IMR-90 (cell line): ENCODE data around the gene WSB2. TPM values are rescaled to one million over a fixed set of nuclear protein-coding genes. Genes with fewer than 3 reads are reported as not detected.

Experiments used
- microRNA-seq, 2 experiments: library from miRNA; stranded (forward) in 1 of 2; unstranded in 1 of 2; fragments of 10-50 nt in 1 of 2; fragments of <30 nt in 1 of 2; gene quantifications in 1 of 2; microRNA quantifications in 1 of 2; one replicate each; pipeline versions ENCODE3 to v1.1.0; 2013 to 2020; ENCODE audit not compliant: insufficient read depth in 1 of 2, insufficient read length in 1 of 2, unreplicated experiment in 1 of 2
- polyA plus RNA-seq, 3 experiments: library from polyadenylated mRNA; depleted of rRNA; stranded (reverse); fragments of >200 nt; gene quantifications; 2 replicates each; pipeline ENCODE4 v1.2.3, GENCODE V29; 2012; ENCODE audit warnings: low replicate concordance in 1 of 3
- small RNA-seq, 5 experiments: library from RNA; depleted of rRNA; stranded (forward); fragments of <200 nt; gene quantifications; one replicate each; pipeline ENCODE3, GENCODE V24; 2012
- total RNA-seq: library from RNA; depleted of rRNA; stranded (reverse); fragments of >200 nt; gene quantifications from 2 replicates; pipeline ENCODE4 v1.2.3, GENCODE V29; 2012; rRNA removed

The WSB2 gene
- total and polyA plus RNA-seq, 2 of the 4 experiments (the other 2 are of a cell fraction): 92.8 to 180 TPM

Small RNA genes within 50 kb of the gene (microRNA-seq; reads per million reads assigned to microRNA genes)
- gene AC131159.1 (ENCODE audit: insufficient read depth, insufficient read length): not detected

Small RNA genes within 50 kb of the gene (small RNA-seq; reads per million reads assigned to genes)
- 0 to 0.04 (median 0) reads per million in 5 experiments for gene AC131159.1

Other genes starting within 250 kb of the WSB2 start
- not detected in 2 replicates for gene KSR2, start 92.2 kb downstream of the WSB2 start, total RNA-seq
- gene KSR2, start 92.2 kb downstream of the WSB2 start, polyA plus RNA-seq (2012; rRNA removed): not detected in 2 replicates
- 20.1 and 20.6 TPM in 2 replicates for gene RFC5, start 44.5 kb downstream of the WSB2 start, total RNA-seq
- gene RFC5, start 44.5 kb downstream of the WSB2 start, polyA plus RNA-seq (2012; rRNA removed): 12.8 and 14.7 TPM in 2 replicates
- gene VSIG10, start 42.8 kb upstream of the WSB2 start, total RNA-seq: 10.0 and 17.5 TPM in 2 replicates
- gene VSIG10, start 42.8 kb upstream of the WSB2 start, polyA plus RNA-seq (2012; rRNA removed): 5.2 and 5.9 TPM in 2 replicates
- 129 and 137 TPM in 2 replicates for gene PEBP1, start 74.9 kb upstream of the WSB2 start, total RNA-seq
- 161 and 180 TPM in 2 replicates for gene PEBP1, start 74.9 kb upstream of the WSB2 start, polyA plus RNA-seq (2012; rRNA removed)